ENCODE measurements around the gene GLRX. TPM values are rescaled to one million over a fixed set of nuclear protein-coding genes. Genes with fewer than 3 reads are reported as not detected.
"Not testable (repeated sequence)": the region's sequence is repeated elsewhere in the genome, so short reads cannot be mapped to it uniquely, and the experiment has no call there.

The GLRX gene
- total RNA-seq, 4 donors from 2014 or later = 30.9 to 151 (median 80.0) TPM

- no peak for DNase-seq (ENCODE audit: low spot score in 2 of 2)
- Histone ChIP-seq H3K4me1 (peaks cover 50% of the 10 kb centered on the region), H3K36me3 (no peaks in the 10 kb centered on the region), H3K4me3 (no peak overlapping the region), H3K27me3 (no peaks in the 10 kb centered on the region), H3K9me3 (no peaks in the 10 kb centered on the region), H3K27ac (peak overlapping the region; percentile 69)
- WGBS = 62% methylated on average over 2 of the region's 2 CpGs
- TF ChIP-seq POLR2A (IDR thresholded peaks at IDR 0.05) = no peak
- no peak for TF ChIP-seq POLR2AphosphoS5 (IDR thresholded peaks at IDR 0.05)
- no peak for TF ChIP-seq EP300 (IDR thresholded peaks at IDR 0.05)
- no peak for TF ChIP-seq CTCF (IDR thresholded peaks at IDR 0.05)
These were observed 17.1 kb upstream of the GLRX start for GRCh38 chr5:95839658-95840057.

GRCh38 chr5:95838556-95838955 lies 16.0 kb upstream of the GLRX start:
- H3K36me3 ChIP-seq = no peaks in the 10 kb centered on the region
- peaks cover 58% of the 10 kb centered on the region for H3K4me1 ChIP-seq
- H3K27ac ChIP-seq = peak overlapping the region; percentile 69
- WGBS = 82% methylated on average over 1 of the region's 1 CpG
- no peak overlapping the region for H3K4me3 ChIP-seq
- H3K27me3 ChIP-seq = no peaks in the 10 kb centered on the region
- TF ChIP-seq POLR2AphosphoS5 (IDR thresholded peaks at IDR 0.05) (no peak), EP300 (IDR thresholded peaks at IDR 0.05) (no peak), POLR2A (IDR thresholded peaks at IDR 0.05) (no peak), CTCF (IDR thresholded peaks at IDR 0.05) (no peak)
- H3K9me3 ChIP-seq = no peaks in the 10 kb centered on the region
- no peak for DNase-seq (ENCODE audit: low spot score in 2 of 2)

GRCh38 chr5:95838001-95838520 lies 15.5 kb upstream of the GLRX start:
- TF ChIP-seq POLR2A (IDR thresholded peaks at IDR 0.05) = no peak
- no peak for TF ChIP-seq EP300 (IDR thresholded peaks at IDR 0.05)
- TF ChIP-seq POLR2AphosphoS5 (IDR thresholded peaks at IDR 0.05) = no peak
- TF ChIP-seq CTCF (IDR thresholded peaks at IDR 0.05) = no peak
- H3K36me3 ChIP-seq = no peaks in the 10 kb centered on the region
- peak overlapping the region; percentile 69 for H3K27ac ChIP-seq
- H3K4me1 ChIP-seq = peaks cover 58% of the 10 kb centered on the region
- 84% methylated on average over 8 of the region's 8 CpGs for WGBS
- no peaks in the 10 kb centered on the region for H3K27me3 ChIP-seq
- no peak overlapping the region for H3K4me3 ChIP-seq
- no peak for DNase-seq (ENCODE audit: low spot score in 2 of 2)
- no peaks in the 10 kb centered on the region for H3K9me3 ChIP-seq

- TF ChIP-seq POLR2A (IDR thresholded peaks at IDR 0.05) = no peak
- TF ChIP-seq POLR2AphosphoS5 (IDR thresholded peaks at IDR 0.05) = no peak
- TF ChIP-seq CTCF (IDR thresholded peaks at IDR 0.05) = no peak
- TF ChIP-seq EP300 (IDR thresholded peaks at IDR 0.05) = no peak
- Histone ChIP-seq H3K4me1 (peaks cover 53% of the 10 kb centered on the region), H3K4me3 (no peak overlapping the region), H3K27me3 (no peaks in the 10 kb centered on the region), H3K36me3 (no peaks in the 10 kb centered on the region), H3K27ac (peak overlapping the region; percentile 69), H3K9me3 (no peaks in the 10 kb centered on the region)
- DNase-seq (ENCODE audit: low spot score in 2 of 2) = no peak
- WGBS = 91% methylated on average over 5 of the region's 5 CpGs
These were observed 15.0 kb upstream of the GLRX start for GRCh38 chr5:95837492-95837891.

- Histone ChIP-seq H3K27ac (peak overlapping the region; percentile 88), H3K4me1 (peaks cover 48% of the 10 kb centered on the region)
- WGBS = 95% methylated on average over 4 of the region's 4 CpGs
- H3K4me3 ChIP-seq; H3K9me3 ChIP-seq; H3K27me3 ChIP-seq; DNase-seq (ENCODE audit: low spot score in 2 of 2); H3K36me3 ChIP-seq: not testable (repeated sequence)
These were observed 14.4 kb upstream of the GLRX start for GRCh38 chr5:95836971-95837370.

GRCh38 chr5:95836544-95836943 lies 14.0 kb upstream of the GLRX start:
- H3K36me3 ChIP-seq = no peaks in the 10 kb centered on the region
- H3K27ac ChIP-seq = peak overlapping the region; percentile 88
- no peak for TF ChIP-seq EP300 (IDR thresholded peaks at IDR 0.05)
- no peaks in the 10 kb centered on the region for H3K27me3 ChIP-seq
- no peaks in the 10 kb centered on the region for H3K9me3 ChIP-seq
- WGBS = 71% methylated on average over 1 of the region's 1 CpG
- DNase-seq (ENCODE audit: low spot score in 2 of 2) = no peak
- H3K4me1 ChIP-seq = peaks cover 45% of the 10 kb centered on the region
- H3K4me3 ChIP-seq = no peak overlapping the region

Measured in suprapubic skin (tissue), 4 donors.